DMS 273 treated with DMSO at 0.1 percent for 48 hours (cell line): ENCODE data around the gene PSTK.
A peak's percentile ranks its signal among the peaks of the same experiment; 100 is the strongest.

Source experiments
- DNase-seq: peaks from one replicate; lab custom pipeline; 2025; lab: John Stamatoyannopoulos, UW

The PSTK gene

GRCh38 chr10:122992031-122992585, 11.9 kb downstream of the PSTK start:
- no peak for DNase-seq

GRCh38 chr10:122993797-122994336, 13.7 kb downstream of the PSTK start:
- no peak for DNase-seq

GRCh38 chr10:122995936-122996335, 15.7 kb downstream of the PSTK start:
- peak; percentile 31 for DNase-seq

GRCh38 chr10:122997864-122998263, 17.7 kb downstream of the PSTK start:
- DNase-seq = no peak

GRCh38 chr10:122998360-122998917, 18.2 kb downstream of the PSTK start:
- no peak for DNase-seq

- DNase-seq = no peak
Observed at GRCh38 chr10:122998934-122999333, 18.7 kb downstream of the PSTK start.

- no peak for DNase-seq
Observed at GRCh38 chr10:122999347-122999746, 19.1 kb downstream of the PSTK start.

- DNase-seq = no peak
Observed at GRCh38 chr10:123000155-123000554, 20.0 kb downstream of the PSTK start.

- DNase-seq = no peak
Observed at GRCh38 chr10:123001370-123001769, 21.2 kb downstream of the PSTK start.

GRCh38 chr10:123004298-123004697, 24.1 kb downstream of the PSTK start:
- no peak for DNase-seq

GRCh38 chr10:123007558-123008354, 27.6 kb downstream of the PSTK start:
- no peak for DNase-seq

GRCh38 chr10:123008355-123009104, 28.3 kb downstream of the PSTK start, which contains the start of the genes ACADSB and IKZF5:
Gene ACADSB (plus strand): TSS chr10:123009006. CDS start chr10:123009030, 24 bp downstream.
Gene IKZF5 (minus strand): TSS chr10:123008795. CDS start chr10:122998625, 10,170 bp downstream.
- DNase-seq = peak; percentile 84

GRCh38 chr10:123009105-123009820, 29.1 kb downstream of the PSTK start:
- no peak for DNase-seq

GRCh38 chr10:123011987-123012386, 31.8 kb downstream of the PSTK start:
- no peak for DNase-seq

- no peak for DNase-seq
Observed at GRCh38 chr10:123013456-123014419, 33.5 kb downstream of the PSTK start.

GRCh38 chr10:123014772-123015171, 34.6 kb downstream of the PSTK start:
- DNase-seq = no peak

- no peak for DNase-seq
Observed at GRCh38 chr10:123016228-123016627, 36.0 kb downstream of the PSTK start.

GRCh38 chr10:123017421-123018165, 37.4 kb downstream of the PSTK start:
- DNase-seq = no peak

- no peak for DNase-seq
Observed at GRCh38 chr10:123018531-123018930, 38.3 kb downstream of the PSTK start.

- no peak for DNase-seq
Observed at GRCh38 chr10:123019264-123019663, 39.1 kb downstream of the PSTK start.
